Measurements from ENCODE around the gene PFDN1.

GRCh38 chr5:140295414-140295813, 7.5 kb downstream of the PFDN1 start:
- TF ChIP-seq, protein P1, sequence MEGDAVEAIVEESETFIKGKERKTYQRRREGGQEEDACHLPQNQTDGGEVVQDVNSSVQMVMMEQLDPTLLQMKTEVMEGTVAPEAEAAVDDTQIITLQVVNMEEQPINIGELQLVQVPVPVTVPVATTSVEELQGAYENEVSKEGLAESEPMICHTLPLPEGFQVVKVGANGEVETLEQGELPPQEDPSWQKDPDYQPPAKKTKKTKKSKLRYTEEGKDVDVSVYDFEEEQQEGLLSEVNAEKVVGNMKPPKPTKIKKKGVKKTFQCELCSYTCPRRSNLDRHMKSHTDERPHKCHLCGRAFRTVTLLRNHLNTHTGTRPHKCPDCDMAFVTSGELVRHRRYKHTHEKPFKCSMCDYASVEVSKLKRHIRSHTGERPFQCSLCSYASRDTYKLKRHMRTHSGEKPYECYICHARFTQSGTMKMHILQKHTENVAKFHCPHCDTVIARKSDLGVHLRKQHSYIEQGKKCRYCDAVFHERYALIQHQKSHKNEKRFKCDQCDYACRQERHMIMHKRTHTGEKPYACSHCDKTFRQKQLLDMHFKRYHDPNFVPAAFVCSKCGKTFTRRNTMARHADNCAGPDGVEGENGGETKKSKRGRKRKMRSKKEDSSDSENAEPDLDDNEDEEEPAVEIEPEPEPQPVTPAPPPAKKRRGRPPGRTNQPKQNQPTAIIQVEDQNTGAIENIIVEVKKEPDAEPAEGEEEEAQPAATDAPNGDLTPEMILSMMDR (optimal IDR thresholded peaks at IDR 0.05 in 1 of 3, IDR thresholded peaks at IDR 0.05 in 1 of 3, conservative IDR thresholded peaks at IDR 0.05 in 1 of 3; ENCODE audit: extremely low read depth in 1 of 3, insufficient read depth in 2 of 3, low read length in 3 of 3): no peak
- no peak for TF ChIP-seq EZH2 (IDR thresholded peaks at IDR 0.05; ENCODE audit: low read length)

All from keratinocyte (primary cell).